GM12864 (cell line): ENCODE measurements around the gene TBX6.

Experiments
- DNase-seq: peaks from one replicate; pipeline ENCODE4 v3.0.0-alpha.2; 2011; ENCODE audit warnings: low read depth
- H3K4me3 ChIP-seq: 2 replicates; pipeline ENCODE4 v1.5.1; 2011; ENCODE audit warnings: mild to moderate bottlenecking, low read depth, low read length, control low read depth
- TF ChIP-seq, protein P1 (sequence below): IDR thresholded peaks from 2 replicates; pipeline ENCODE4 v1.5.1; 2011; ENCODE audit warnings: low read depth, mild to moderate bottlenecking, moderate library complexity, low read length, control low read depth, inconsistent platforms; ENCODE audit errors: missing control alignments

TBX6 gene

DNA sequence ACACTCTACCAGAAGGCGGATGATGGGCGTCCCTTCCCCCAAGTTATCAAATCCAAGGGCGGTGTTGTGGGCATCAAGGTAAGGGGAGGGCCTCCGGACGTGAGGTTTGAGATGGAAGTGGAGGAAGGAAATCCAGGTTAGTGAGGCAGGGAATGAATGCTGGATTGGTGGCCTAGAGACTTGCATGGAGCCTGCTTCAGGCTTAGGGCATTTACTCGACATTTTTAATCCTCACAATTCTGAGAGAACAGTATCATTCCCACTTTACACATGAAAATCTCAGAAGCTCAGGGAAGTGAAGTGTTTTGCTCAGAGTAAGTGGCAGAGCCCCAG, 24.2 kb downstream of the TBX6 start:
- TF ChIP-seq, protein P1, sequence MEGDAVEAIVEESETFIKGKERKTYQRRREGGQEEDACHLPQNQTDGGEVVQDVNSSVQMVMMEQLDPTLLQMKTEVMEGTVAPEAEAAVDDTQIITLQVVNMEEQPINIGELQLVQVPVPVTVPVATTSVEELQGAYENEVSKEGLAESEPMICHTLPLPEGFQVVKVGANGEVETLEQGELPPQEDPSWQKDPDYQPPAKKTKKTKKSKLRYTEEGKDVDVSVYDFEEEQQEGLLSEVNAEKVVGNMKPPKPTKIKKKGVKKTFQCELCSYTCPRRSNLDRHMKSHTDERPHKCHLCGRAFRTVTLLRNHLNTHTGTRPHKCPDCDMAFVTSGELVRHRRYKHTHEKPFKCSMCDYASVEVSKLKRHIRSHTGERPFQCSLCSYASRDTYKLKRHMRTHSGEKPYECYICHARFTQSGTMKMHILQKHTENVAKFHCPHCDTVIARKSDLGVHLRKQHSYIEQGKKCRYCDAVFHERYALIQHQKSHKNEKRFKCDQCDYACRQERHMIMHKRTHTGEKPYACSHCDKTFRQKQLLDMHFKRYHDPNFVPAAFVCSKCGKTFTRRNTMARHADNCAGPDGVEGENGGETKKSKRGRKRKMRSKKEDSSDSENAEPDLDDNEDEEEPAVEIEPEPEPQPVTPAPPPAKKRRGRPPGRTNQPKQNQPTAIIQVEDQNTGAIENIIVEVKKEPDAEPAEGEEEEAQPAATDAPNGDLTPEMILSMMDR: no peak
- no peak for DNase-seq
- peak overlapping the region; percentile 78 for H3K4me3 ChIP-seq

DNA sequence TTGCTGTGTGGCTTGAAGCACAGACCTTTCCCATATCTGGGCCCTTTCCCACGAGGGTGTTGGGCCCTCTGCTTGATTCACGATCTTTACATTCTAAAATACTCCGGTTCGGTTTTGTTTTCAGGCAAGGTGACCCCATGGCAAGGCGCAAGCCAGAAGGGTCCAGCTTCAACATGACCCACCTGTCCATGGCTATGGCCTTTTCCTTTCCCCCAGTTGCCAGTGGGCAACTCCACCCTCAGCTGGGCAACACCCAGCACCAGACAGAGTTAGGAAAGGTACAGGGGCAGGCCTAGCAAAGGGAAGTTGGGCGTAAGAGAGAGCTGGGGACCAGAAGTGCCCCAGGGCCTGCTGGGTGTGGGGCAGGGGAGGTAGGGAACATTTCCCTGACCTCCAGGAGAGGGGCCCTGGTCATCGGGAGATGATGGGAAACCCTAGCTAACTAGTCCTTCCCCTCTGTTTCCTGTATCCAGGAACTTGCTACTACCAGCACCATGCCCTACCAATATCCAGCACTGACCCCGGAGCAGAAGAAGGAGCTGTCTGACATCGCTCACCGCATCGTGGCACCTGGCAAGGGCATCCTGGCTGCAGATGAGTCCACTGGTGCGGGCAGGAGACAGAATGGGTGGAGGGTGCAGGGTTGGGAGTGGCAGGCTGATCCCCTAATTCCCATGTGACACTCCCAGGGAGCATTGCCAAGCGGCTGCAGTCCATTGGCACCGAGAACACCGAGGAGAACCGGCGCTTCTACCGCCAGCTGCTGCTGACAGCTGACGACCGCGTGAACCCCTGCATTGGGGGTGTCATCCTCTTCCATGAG, 24.8 kb downstream of the TBX6 start:
- TF ChIP-seq, protein P1: no peak
- peak overlapping the region; percentile 78 for H3K4me3 ChIP-seq
- no peak for DNase-seq

DNA sequence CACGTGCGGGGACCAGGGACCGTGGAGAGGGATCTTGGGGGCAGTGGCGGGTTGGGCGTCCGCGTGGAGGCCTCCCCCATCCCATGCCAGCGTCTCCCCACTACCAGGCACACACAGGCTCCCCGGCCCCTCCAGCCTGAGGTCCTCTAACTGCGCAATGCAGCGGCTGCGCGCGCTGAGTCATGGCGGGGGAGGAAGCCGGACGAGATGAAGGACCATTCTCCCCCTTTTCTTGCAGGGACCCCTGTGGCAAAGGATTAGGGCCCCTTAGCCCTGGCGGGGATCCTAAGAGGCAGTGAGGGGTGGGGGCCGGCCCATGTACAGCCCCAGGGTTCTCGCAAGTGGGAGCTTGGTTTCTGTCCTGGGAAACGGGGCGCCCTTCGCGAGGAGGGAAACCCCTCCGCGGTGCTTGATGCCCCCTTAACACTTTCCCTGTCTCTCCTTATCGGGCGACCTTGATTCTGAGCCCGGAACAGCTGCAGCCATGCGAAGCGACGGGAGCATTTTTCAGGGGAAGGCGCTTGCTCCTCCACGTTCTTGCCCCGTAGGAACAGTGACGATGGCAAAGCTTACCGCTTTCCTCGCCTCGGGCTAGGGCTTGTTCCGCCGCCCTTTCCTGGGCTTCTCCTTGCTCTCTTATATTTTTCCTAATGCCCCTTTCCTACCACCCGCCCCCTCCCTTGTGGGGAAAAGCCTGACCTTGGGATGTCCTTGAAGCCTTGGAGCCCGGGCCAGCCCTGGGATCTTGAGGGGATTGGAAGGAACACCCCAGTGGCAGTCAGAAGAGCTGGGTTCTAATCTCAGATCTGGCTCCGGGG, 25.6 kb downstream of the TBX6 start:
- TF ChIP-seq, protein P1: no peak
- DNase-seq: no peak

DNA sequence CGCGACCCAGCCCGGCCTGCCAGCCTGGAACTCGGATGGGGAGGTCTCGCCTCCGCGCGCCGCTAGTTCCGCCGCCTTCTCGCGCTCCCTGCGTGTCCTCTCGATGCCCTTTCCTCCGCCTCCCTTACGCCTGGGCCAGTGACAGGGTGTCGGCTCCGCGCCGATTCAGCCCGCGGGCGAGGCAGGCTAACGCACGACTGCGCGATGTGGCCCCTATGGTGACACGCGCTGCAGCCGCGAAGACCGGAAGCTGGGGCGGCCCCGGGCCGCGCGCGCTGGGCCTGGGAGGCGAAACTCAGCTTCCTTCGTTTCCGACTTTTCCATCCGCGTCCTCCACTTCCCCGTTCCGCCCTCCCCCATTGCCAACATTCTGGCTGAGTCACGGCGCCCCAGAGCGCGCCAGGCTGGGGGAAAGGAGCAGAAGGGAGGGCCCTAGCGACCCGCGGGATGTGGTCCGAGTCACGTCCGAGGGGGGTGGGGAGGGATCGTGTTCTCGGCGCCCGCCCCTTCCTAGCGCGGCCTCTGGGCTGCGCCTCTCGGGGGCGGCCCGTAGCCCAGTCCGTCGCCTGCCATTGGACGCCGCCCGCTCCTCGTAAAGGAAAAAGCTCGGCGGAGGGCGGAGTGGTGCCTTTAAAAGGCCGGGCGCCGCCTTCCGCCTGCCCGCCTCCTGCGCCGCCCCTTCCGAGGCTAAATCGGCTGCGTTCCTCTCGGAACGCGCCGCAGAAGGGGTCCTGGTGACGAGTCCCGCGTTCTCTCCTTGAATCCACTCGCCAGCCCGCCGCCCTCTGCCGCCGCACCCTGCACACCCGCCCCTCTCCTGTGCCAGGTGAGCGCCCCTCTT, 26.4 kb downstream of the TBX6 start, which contains the start of gene ALDOA:
Gene ALDOA, plus strand, starts transcription at position 659 of the 841 bp plus-strand sequence. CDS start 1,138 bp downstream, outside the sequence.
- DNase-seq: peak; percentile 81
- TF ChIP-seq, protein P1: no peak
- H3K4me3 ChIP-seq: peak within 1 kb of the TSS; percentile 78

More for the DNA sequence above, 25.6 kb downstream of the TBX6 start:
- H3K4me3 ChIP-seq: peak overlapping the region; percentile 78

DNA sequence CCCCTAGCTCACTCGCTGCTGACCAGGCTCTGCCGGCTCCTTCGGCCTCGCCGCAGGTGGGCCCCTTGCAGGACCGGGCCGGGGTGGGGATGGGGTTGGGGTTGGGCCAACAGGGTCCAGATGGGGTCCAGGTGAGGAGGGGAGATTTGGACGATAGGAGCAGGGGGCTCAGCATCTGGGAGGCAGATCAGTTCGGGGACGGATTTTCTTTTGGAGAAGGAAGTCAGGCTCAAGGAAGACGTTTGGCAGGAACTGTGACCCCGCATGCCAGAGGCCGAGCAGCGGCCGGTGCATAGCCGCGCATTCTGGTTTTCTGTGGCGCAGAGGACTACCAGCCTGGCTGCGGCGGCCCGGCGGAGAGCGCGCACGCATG, 27.0 kb downstream of the TBX6 start:
- TF ChIP-seq, protein P1: no peak
- peak overlapping the region; percentile 78 for H3K4me3 ChIP-seq
- DNase-seq: no peak

DNA sequence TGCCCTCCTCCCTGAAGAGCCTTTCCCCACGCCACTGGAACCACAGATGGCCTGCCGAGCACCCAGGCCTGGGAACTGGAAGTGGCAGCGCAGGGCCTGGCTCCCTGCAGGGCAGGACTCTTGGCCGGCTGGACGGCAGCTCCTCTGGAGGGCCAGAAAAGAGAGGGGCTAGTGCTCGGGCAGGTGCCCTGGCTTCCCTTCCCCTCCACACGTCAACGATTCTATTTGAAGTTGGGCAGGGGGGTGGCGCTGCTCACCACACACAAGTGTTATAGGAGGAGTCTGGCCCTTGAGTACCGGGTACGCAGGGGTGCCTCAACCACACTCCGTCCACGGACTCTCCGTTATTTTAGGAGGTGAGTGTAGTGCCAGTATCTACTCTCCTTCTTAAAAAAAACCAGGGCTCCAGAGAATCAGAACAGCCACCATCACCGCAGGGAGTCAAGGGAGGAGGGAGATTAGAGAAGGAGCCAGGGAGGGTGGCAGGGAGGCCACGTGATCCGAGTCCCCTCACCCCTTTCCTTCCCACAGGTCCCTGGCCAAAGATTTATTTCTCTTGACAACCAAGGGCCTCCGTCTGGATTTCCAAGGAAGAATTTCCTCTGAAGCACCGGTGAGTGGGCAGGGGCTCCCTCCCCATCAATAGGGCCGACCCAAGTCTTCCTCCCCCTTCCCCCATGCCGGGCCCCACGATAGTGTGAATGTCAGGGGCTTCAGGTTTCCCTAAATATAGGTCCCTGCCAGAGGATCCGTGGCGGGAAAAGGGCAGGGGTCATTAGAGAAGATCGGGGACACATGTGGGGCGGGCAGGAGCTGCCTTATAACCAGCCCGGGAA, 27.6 kb downstream of the TBX6 start:
- peak; percentile 46 for DNase-seq
- peak overlapping the region; percentile 78 for H3K4me3 ChIP-seq
- TF ChIP-seq, protein P1: peak; percentile 39
